ENCODE measurements around the gene GNPNAT1. TPM values are rescaled to one million over a fixed set of nuclear protein-coding genes. Genes with fewer than 3 reads are reported as not detected.

The GNPNAT1 gene
- total RNA-seq, result 7.7 TPM
- long read RNA-seq, partial matches to known transcripts, result 0 of 8 reads
- long read RNA-seq, other reads (novel, unspliced or antisense), result 3 of 8 reads

DNA sequence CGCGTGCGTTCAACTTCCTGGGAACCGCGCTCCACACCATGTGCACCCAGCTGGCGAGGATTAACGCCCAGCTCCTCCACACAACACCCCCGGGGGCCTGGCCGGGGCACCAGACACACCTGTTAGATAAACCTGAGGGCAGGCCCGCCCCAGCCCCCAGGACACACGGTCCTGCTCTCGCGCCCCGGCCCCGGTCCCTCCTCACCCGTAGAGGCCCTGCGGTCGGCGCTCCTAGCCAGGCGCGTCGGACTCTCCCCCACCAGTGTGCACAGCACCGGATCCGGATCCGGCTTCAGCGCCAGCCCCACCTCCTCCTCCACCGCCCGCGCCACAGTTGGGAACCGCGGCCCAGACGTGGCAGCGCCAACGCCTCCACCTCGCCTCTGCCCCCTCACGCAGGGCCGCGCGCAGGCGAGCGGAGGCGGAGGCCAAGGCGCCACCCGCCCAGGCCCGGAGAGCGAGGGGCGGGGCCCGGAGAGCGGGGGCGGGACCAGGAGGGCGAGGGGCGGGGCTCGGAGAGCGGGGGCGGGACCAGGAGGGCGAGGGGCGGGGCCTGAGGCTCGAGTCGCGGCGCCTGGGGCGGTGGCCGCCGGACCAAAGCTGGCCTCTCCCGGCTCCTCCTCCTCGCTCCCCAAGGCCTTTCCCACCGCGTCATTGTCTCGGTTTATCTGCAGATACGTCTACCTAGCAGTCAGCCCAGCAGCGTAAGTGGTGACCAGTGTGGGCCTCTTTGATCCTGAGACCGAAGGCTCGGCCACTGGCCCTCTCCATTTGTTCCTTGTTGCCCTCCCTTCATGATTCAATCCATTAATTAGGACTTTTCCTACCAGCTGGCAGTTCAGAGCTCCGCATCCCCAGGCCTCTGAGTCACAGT lies at the start of gene GNPNAT1:
Gene GNPNAT1 (minus strand): TSS at position 385 of the 874 bp plus-strand sequence. CDS start 6,957 bp downstream, outside the sequence.
- intact Hi-C loops (cut with DNase I), result loop anchor here (5.0 kb wide), 2 partner anchors 59 to 239 kb away; partner anchors contain the start of genes GPR137C, STYX and TXNDC16

DNA sequence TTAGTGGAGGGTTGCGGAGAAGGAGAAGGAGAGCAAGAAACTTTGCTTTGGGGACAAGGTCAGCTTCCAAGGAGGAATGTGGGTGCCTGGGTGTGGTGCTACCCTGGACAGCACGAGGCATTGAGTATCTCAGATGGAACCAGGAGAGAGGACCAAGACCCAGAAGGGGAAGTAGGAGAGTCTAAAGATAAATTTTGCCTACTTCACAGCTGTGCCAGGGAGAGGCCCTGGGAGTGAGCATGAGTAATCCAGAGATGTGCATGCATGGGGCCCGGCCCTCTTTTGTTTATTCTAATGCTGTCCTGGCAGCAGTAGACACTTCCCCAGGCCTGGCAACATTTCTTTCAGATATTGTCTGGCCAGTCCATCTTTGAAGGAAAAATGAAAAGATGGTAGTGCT lies 49.5 kb upstream of the GNPNAT1 start:
- no peak for DNase-seq (ENCODE audit: low spot score)
- intact Hi-C loops (cut with DNase I), result loop anchor here (5.0 kb wide), 1 partner anchor 111 kb away; the partner anchor contains the start of gene FERMT2

More for the DNA sequence above, at the start of gene GNPNAT1:
- DNase-seq (ENCODE audit: low spot score), result peak; percentile 92

DNA sequence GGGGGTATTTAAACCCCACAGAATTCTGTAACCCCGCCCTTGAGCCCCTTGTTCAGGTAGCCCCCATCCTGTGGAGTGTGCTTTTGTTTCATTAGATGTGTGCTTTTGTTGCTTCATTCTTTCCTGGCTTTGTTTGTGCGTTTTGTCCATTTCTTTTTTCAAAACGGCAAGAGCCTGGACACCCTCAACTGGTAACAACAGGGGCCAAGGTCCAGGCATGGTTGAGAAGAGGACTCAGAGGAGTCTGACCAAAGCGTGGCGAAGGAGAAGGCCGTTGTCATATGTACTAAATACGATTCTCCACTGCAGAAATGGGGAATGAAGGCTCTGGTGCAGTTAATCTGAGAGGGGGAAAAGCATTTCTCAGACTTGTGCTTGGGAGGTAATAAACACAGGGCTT lies 46.0 kb upstream of the GNPNAT1 start:
- DNase-seq (ENCODE audit: low spot score), result no peak
- intact Hi-C loops (cut with DNase I), result no loop called here

DNA sequence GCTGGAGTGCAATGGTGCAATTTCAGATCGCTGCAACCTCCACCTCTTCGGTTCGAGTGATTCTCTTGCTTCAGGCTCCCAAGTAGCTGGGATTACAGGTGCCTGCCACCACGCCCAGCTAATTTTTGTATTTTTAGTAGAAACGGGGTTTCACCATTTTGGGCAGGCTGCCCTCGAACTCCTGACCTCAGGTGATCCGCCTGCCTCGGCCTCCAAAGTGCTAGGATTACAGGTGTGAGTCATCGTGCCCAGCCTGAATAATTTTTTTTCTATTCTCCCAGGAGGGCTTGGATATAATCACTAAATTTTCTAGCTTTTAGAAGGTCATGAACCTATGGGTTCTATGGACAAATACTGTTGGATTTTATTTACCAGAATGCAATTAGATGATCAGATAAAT lies 44.7 kb upstream of the GNPNAT1 start:
- no peak for DNase-seq (ENCODE audit: low spot score)
- intact Hi-C loops (cut with DNase I), result no loop called here

DNA sequence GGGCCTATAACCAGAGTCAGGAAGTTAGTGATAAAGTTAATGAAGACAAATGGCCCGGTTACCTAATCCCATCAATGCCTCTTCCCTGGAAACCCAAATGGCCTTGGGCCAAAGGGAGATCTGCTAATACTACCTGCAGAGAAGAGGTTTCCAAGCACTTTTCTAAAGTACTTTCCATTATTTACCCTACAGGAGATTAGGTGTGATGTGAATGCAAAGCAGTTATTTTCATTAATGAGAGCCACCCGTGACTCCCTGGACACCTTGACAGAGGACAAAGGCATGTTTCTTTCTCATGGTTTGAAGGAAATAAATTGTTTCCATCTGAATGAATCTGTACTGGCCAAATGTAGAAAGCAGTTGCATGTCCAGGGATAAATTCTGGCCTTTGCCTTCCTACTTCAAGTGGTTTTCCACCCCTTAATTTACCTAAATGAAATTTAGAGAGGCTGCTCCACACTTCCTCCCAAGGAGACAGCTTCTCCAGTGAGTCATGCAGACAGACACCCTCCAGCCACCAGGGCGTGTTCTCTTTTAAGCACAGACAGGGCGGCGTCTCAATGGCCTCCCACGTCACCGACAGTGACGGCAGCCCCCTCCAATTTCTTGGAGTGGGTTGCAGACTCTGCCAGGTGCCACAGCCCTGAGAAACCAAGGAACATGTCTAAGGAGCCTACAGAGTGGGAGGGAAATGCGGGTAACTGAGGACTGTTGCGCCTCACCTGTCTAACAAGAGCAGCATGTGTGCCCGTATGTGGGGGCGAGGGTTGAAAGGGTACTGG lies 43.9 kb upstream of the GNPNAT1 start:
- intact Hi-C loops (cut with DNase I), result no loop called here
- no peak for DNase-seq (ENCODE audit: low spot score)

DNA sequence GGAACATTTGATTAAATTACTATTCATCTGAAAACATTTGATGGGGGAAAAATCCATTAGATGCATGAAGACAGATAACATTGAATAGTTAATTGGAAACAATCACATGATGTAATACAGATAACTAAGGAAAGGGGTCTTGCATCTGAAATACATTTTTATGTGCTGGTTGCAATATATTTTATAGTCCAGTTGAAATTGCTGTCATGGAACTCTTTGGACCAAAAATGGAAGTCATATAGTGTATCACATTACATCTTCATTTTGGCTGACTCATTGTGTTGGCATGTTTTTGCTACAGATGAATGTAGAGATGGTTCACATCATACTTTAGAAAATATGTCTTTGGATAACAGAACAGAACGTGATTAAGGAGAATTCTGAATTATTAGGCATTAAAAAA lies 43.0 kb upstream of the GNPNAT1 start:
- intact Hi-C loops (cut with DNase I), result no loop called here
- DNase-seq (ENCODE audit: low spot score), result no peak

DNA sequence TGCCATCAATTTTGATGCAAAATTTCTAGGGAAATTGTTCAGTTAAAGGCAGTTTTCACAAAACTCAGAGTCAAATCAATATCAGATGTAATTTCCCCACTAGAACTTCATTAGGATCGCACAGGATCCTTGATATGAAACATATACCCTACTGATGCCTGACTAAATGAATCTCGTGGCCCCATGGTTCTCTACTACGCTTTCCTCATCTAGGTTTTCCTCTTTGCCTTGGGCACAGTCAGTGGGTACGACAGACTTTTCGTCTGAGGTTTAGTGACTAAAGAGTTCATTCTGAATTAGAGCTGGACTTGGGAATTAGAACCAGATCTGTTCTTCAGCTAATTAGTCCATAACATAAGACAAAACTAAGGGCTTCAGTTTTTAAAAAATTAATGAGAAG lies 42.5 kb upstream of the GNPNAT1 start:
- DNase-seq (ENCODE audit: low spot score), result no peak
- intact Hi-C loops (cut with DNase I), result no loop called here

DNA sequence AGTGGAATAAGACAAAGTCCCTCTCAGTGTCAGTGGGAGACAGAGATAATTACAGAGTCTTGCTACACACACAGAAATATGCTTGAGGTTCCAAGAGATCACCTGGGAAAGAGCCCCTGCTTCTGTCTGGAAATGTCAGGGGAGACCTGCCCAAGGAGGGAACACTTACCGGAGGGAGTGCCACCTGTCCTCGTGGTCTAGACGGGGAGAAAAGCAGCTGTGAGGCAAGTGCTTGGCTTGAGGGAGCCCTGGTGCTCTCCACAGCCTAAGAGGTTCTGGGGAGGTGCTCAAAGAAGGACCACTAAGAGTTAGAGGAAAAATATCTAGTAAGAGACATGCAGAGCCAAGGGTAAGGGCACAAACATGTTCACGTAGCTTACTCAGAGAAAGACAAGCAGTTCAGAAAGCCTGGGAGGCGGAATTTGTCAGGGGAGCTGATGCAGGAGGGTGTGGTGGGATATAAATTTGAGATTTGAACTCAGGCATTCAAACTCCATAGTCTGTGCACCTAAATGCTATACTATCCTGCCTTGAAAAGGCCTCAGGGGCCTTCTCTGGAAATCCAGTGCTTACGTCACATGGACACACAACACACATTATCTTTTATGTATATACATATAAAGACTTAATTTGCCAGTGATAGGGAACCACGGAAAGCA lies 38.2 kb upstream of the GNPNAT1 start:
- intact Hi-C loops (cut with DNase I), result no loop called here
- no peak for DNase-seq (ENCODE audit: low spot score)

DNA sequence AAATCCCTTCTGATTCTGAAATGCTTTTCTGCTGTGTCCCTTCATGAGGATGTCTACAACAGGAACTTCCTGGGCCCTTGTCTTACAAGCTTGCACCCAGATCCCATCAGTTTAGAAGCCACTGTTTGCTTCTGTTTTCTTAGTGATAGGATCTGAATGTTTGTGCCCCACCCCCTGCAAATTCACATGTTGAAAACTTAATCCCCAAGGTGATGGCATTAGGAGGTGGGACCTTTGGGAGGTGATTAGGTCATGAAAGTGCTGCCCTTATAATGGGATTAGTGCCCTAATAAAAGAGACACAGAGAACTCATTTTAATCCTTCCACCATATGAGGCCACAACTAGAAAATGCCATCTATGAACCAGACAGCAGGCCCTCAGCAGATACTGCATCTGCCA lies 36.0 kb upstream of the GNPNAT1 start:
- intact Hi-C loops (cut with DNase I), result no loop called here
- DNase-seq (ENCODE audit: low spot score), result no peak

DNA sequence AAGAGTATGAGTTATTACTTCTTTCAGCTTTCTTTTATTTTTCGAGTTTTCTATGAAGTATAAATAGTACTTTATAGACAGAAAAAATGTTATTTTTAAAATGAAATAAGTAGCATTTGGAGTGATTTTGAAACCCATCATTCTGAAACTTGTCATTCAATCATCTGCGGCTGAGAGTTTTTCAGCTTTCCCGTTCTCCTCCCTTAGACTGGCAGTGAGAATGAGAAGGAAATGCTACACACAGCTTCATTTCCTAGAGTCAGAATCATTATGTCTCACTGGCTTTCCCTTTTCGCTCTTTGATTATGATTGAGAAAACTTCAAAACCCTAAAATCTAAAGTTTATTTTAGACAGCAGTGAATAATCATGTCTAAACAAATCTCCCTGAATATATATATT lies 33.7 kb upstream of the GNPNAT1 start:
- no peak for DNase-seq (ENCODE audit: low spot score)
- intact Hi-C loops (cut with DNase I), result no loop called here

DNA sequence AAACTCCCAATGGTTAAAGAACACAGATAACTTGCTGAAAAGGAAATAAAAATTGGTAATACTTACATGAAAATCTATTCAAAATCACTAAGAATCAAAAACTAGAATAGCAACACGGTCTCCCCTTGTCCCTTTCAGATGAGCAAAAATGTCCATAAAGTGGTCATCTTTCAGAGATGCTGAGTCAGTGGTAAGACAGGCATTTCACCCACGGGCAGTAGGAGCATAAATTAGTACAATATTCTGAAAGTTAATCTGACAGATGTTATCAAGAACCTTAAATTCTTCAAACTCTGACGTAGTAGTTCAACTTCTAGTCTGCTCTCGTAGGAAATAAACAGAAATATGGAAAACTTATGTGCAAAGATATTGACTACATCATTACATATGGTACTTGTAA lies 33.1 kb upstream of the GNPNAT1 start:
- intact Hi-C loops (cut with DNase I), result loop anchor here (5.0 kb wide), 2 partner anchors 233 to 483 kb away; no protein-coding TSS in a partner anchor

DNA sequence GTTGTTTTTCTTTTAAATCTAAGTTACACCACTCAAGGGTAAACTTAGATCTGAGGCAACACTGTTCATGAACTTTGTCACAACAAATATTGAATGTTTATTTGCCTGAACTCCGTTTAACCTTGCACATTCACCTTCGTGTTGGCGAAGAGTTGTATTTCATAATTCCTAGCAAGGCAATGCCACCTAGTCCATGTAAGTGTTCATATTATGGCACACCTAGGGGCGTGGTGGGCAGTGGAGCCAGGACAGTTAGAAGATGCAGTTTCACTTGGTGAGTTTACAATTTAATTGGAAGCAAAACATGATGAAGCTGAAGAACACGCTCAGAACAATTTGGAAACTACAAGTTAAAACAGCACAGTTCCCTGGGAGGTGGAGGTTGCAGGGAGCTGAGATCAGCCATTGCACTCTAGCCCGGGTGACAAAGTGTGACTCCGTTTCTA lies 30.4 kb upstream of the GNPNAT1 start:
- intact Hi-C loops (cut with DNase I), result loop anchor here (2.0 to 5.0 kb wide), 3 partner anchors 141 to 485 kb away; no protein-coding TSS in a partner anchor
- DNase-seq (ENCODE audit: low spot score), result no peak

More for the DNA sequence above, 33.1 kb upstream of the GNPNAT1 start:
- DNase-seq (ENCODE audit: low spot score), result no peak

DNA sequence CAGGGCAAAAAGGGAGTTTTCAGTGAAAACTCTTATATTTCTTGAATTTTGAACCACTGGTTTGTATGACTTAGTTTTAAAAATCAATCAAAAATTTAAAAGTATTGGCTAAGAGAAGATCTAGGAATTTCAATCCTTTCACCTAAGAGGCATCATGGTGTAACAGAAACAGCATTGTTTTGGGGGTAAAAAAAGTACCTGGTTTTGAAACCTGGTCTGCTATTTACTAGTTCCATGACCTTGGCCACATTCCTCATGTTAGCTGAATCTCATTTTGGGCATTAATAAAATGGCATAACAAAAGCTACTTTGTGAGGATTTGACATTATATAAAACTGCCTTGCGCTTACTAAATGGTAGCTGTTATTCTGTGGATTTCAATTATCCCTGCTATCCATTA lies 16.7 kb upstream of the GNPNAT1 start:
- intact Hi-C loops (cut with DNase I), result no loop called here
- no peak for DNase-seq (ENCODE audit: low spot score)

DNA sequence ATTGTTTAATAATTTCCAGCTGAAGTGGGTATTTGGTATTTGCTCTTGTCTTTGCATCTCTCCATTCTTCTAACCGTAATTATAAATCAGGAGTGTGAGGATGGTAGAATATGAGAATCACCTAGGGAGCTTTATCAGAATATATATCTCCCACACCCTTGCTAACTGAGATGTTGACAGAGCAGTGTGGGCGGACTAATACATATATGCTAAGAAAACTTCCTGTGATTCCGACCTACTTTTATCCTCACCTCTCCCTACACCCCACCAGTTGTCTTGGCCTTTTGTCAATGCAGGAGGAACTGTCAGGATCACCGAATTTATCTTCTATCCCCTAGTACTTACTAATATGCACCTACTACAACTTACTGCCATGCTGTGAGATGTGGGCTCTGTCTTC lies 14.7 kb upstream of the GNPNAT1 start:
- intact Hi-C loops (cut with DNase I), result no loop called here

DNA sequence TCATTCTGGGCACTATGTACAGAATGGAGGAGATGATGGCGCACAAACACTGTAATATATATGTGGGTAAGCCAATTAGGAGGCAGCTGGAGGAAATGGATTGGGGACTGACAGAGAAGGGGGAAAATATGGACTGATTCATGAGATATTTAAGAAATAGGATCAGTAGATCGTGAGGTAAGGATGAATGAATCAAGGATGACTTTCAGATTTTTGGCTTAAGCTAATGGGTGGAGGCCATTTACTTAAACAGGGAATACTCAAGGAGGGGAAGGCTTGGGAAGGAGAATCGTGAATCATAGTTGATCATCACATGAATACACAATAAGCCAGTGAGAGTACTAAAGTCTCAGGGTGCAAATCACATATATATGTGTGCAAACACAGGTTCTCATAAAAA lies 11.2 kb upstream of the GNPNAT1 start:
- intact Hi-C loops (cut with DNase I), result no loop called here
- DNase-seq (ENCODE audit: low spot score), result no peak

More for the DNA sequence above, 14.7 kb upstream of the GNPNAT1 start:
- DNase-seq (ENCODE audit: low spot score), result no peak

DNA sequence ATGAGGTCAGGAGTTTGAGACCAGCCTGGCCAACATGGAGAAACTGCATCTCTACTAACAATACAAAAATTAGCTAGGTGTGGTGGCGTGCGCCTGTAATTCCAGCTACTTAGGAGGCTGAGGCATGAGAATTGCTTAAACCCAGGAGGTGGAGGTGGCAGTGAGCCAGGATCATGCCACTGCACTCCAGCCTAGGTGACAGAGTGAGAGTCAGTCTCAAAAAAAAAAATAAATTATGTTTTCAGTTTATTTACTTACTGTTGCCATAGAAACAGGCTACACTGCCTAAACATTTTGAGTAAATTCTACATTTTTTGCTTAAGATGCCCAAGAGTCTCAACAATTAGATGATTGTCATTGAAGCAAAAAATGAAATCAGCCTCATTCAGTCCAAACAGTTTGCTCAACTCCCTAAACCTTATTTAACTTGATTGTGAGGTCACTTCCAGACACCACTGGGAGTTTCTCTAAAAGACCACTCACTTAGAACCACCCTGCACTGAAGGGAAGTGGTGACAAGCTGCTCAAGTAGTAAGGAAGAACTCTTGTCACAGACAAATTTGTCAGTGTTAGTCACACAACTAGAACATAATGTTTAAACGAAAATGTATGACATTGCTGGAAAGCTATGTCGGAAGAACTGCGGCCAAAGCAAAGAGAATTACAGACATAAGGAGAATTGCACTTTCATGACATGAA lies 9.8 kb upstream of the GNPNAT1 start:
- no peak for DNase-seq (ENCODE audit: low spot score)
- intact Hi-C loops (cut with DNase I), result no loop called here

DNA sequence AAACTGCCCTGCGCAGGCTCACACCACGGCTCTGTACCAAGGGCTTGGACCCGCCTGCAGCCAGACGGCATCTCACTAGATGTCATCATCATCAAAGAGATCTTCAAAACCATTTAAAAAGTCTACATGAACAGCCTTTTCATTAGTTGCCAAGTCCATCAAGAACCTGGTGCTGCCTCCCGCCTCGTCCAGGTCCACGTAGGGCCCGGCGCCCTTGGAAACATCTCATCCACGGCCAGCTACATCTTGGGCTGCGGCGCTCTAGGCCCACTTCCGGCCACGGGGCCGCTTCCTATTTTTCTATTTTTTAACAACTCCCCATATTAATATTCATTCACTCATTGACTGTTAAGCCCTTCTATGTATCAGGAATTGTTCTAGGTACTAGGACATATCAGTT lies 7.4 kb upstream of the GNPNAT1 start:
- no peak for DNase-seq (ENCODE audit: low spot score)
- intact Hi-C loops (cut with DNase I), result no loop called here

DNA sequence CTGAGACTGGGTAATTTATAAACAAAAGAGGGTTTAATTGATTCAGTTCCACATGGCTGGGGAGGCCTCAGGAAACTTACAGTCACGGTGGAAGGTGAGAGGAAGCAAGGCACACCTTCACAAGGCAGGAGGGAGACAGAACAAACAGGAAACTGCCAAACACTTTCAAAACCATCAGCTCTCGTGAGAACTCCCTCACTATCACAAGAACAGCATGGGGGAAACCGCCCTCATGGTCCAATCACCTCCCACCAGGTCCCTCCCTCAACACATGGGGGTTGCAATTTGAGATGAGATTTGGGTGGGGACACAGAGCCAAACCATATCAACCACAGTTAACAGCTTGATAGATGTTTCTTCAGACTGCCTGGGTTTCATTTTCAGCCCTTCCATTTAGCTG lies 6.2 kb upstream of the GNPNAT1 start:
- intact Hi-C loops (cut with DNase I), result no loop called here
- DNase-seq (ENCODE audit: low spot score), result no peak

DNA sequence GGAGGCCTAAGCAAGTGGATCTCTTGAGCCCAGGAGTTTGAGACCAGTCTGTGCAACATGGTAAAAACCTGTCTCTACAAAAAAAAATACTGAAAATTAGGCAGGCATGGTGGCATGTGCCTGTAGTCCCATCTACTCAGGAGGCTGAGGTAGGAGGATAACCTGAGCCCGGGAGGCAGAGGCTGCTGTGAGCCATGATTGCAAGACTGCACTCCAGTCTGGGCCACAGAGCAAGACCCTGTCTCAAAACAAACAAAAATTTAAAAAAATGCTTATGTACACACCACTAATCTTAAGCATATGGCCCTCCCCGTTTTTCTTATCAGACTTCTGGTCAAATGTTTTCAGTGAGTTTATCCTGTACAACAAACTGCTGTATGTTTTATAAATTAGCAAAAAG lies 1.7 kb upstream of the GNPNAT1 start:
- intact Hi-C loops (cut with DNase I), result loop anchor here (5.0 kb wide), 2 partner anchors 61 to 241 kb away; partner anchors contain the start of genes GPR137C, STYX and TXNDC16
- DNase-seq (ENCODE audit: low spot score), result no peak
